ENCODE results near the gene MSLN.

MSLN gene

DNA sequence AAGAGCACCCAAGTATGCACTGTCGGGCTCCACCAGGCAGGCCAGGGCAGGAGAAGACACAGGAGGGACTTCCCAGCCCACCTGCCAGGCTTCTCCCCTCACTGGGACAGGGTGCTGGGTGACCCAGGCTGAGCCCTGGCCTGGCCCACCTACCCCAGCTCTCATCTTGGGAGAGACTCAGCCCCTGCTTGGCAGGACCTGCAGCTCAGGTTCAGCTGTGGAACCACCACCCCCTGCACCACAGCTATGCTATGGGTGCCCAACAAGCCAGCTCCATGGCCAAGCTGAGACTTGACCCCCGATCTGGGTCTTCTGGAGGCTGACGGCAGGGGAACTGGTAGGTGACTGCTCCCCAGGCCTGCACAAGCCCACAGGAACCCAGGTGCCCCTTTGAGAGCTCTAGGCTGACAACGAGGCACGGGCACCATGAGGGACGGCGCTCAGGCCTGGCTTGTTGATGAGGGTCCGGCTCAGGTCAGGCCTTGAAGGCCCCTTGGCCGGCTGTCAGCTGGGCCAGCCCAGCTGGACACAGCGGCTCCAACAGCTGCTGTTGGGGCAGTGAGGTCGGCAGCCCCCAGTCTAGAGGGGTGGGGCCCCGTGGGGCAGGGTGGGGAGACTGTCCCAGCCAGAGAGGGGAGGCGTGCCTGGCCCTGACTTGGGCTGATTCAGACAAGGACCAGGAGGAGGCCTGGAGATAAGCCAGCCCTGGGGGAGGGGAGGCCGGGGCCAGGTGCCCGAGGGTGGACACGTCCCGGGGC lies 23.0 kb downstream of the MSLN start:
- peaks cover 16% of the 10 kb centered on the region; the same call in 1 of the 2 replicates for H3K79me2 ChIP-seq (ENCODE audit: insufficient read depth, low read length)
- H4K20me1 ChIP-seq (ENCODE audit: insufficient read depth, low read length, poor library complexity, severe bottlenecking): no peaks in the 10 kb centered on the region
- no peak overlapping the region for H2AFZ ChIP-seq (ENCODE audit: low read length)
- no peaks in the 10 kb centered on the region for H3K27me3 ChIP-seq (ENCODE audit: insufficient read depth, low read length, poor library complexity, severe bottlenecking)
- H3F3A ChIP-seq (ENCODE audit: low read depth): no peaks in the 10 kb centered on the region
- no peak overlapping the region for H3K4me2 ChIP-seq (ENCODE audit: low read depth, low read length, poor library complexity, severe bottlenecking)
- H3K9ac ChIP-seq (ENCODE audit: low read depth, low read length, poor library complexity, severe bottlenecking): no peak overlapping the region
- H3K4me3 ChIP-seq (ENCODE audit: low read length, poor library complexity, severe bottlenecking): no peak overlapping the region
- H3K9me2 ChIP-seq (replicated peaks; ENCODE audit: low read depth, low read length): no peaks in the 10 kb centered on the region
- H3K9me3 ChIP-seq (ENCODE audit: insufficient read depth, low read depth, low read length): no peaks in the 10 kb centered on the region
- H3K4me1 ChIP-seq (ENCODE audit: insufficient read depth, low read length, poor library complexity, severe bottlenecking): no peaks in the 10 kb centered on the region
- no peaks in the 10 kb centered on the region for H3K36me3 ChIP-seq (ENCODE audit: insufficient read depth, low read length)
- TF ChIP-seq, protein P1, sequence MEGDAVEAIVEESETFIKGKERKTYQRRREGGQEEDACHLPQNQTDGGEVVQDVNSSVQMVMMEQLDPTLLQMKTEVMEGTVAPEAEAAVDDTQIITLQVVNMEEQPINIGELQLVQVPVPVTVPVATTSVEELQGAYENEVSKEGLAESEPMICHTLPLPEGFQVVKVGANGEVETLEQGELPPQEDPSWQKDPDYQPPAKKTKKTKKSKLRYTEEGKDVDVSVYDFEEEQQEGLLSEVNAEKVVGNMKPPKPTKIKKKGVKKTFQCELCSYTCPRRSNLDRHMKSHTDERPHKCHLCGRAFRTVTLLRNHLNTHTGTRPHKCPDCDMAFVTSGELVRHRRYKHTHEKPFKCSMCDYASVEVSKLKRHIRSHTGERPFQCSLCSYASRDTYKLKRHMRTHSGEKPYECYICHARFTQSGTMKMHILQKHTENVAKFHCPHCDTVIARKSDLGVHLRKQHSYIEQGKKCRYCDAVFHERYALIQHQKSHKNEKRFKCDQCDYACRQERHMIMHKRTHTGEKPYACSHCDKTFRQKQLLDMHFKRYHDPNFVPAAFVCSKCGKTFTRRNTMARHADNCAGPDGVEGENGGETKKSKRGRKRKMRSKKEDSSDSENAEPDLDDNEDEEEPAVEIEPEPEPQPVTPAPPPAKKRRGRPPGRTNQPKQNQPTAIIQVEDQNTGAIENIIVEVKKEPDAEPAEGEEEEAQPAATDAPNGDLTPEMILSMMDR (conservative IDR thresholded peaks at IDR 0.05; ENCODE audit: low read length): no peak
- no peak for TF ChIP-seq EZH2phosphoT487 (IDR thresholded peaks at IDR 0.05; ENCODE audit: borderline replicate concordance)

DNA sequence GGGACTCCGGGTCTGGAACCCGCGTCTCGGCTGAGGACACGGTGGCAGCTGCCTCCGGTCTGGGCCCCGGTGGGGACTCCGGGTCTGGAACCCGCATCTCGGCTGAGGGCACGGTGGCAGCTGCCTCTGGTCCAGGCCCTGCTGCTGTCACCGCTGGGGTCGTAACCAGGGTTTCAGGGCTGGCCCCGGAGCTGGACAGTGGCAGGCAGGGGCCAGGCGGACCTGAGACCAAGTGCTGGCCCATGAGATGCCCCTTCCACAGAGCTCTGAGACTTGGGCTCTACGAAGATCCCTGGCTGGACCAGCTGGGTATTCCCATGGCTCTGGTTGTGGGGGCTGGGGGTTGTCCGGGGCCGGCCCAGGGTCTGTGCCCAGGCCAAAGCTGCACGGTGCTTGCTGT lies 23.9 kb downstream of the MSLN start:
- H3K79me2 ChIP-seq (ENCODE audit: insufficient read depth, low read length): peaks cover 24% of the 10 kb centered on the region; the same call in 1 of the 2 replicates
- no peaks in the 10 kb centered on the region for H3F3A ChIP-seq (ENCODE audit: low read depth)
- H3K9me2 ChIP-seq (replicated peaks; ENCODE audit: low read depth, low read length): no peaks in the 10 kb centered on the region
- H2AFZ ChIP-seq (ENCODE audit: low read length): no peak overlapping the region
- no peak for TF ChIP-seq EZH2phosphoT487 (IDR thresholded peaks at IDR 0.05; ENCODE audit: borderline replicate concordance)
- TF ChIP-seq, protein P1 (conservative IDR thresholded peaks at IDR 0.05; ENCODE audit: low read length): no peak
- no peaks in the 10 kb centered on the region for H4K20me1 ChIP-seq (ENCODE audit: insufficient read depth, low read length, poor library complexity, severe bottlenecking)
- H3K9me3 ChIP-seq (ENCODE audit: insufficient read depth, low read depth, low read length): no peaks in the 10 kb centered on the region
- H3K4me3 ChIP-seq (ENCODE audit: low read length, poor library complexity, severe bottlenecking): no peak overlapping the region
- no peaks in the 10 kb centered on the region for H3K36me3 ChIP-seq (ENCODE audit: insufficient read depth, low read length)
- no peaks in the 10 kb centered on the region for H3K27me3 ChIP-seq (ENCODE audit: insufficient read depth, low read length, poor library complexity, severe bottlenecking)
- H3K4me2 ChIP-seq (ENCODE audit: low read depth, low read length, poor library complexity, severe bottlenecking): no peak overlapping the region
- H3K9ac ChIP-seq (ENCODE audit: low read depth, low read length, poor library complexity, severe bottlenecking): no peak overlapping the region
- no peaks in the 10 kb centered on the region for H3K4me1 ChIP-seq (ENCODE audit: insufficient read depth, low read length, poor library complexity, severe bottlenecking)

DNA sequence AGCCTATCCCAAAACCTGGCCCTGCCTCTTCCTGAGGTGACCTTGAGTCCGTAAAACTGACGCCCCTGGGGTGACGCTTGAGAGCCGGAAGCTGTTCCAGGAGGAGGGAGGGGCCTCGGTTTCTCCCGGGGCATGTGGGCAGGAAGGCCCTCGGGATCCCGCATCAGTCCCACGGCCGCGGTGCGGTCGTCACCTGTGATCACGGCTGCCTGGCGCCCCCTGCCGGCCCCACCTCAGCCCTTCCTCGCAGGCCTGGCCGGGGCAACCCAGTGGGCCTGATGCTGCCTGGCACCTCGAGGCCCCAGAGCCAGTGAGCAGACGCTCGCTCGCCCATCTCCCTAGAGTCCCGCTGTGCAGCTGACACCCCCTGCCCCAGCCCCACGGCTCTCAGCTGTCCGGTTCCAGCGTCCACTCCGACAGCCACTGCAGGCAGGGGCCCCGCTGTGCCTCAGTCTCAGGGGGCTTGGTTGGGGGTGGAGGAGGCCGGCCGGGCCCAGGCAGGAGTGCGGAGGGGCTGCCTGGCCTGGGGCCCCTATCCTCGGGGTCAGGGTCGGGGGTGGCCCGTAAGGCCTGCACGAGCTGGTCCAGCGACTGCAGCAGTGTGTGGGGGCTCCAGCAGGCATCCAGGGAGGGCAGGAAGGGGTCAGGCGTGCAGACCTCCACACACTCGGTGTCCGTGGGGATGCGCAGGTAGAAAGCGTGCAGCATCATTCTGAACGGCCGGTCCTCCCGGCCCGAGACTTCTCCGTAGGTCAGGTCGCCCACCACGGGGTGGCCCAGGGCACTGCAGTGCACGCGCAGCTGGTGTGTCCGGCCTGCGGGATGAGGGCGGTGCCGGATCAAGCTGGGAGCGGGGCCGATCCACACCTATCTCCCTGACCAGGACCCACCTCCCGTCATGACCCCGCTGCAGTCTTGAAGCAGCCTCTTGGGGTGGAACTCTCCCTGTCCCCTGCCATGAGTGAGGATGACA lies 25.3 kb downstream of the MSLN start:
- Histone ChIP-seq H3K9me2 (replicated peaks; ENCODE audit: low read depth, low read length) (no peaks in the 10 kb centered on the region), H4K20me1 (ENCODE audit: insufficient read depth, low read length, poor library complexity, severe bottlenecking) (no peaks in the 10 kb centered on the region), H3K9ac (ENCODE audit: low read depth, low read length, poor library complexity, severe bottlenecking) (no peak overlapping the region), H3K4me2 (ENCODE audit: low read depth, low read length, poor library complexity, severe bottlenecking) (no peak overlapping the region), H3K4me3 (ENCODE audit: low read length, poor library complexity, severe bottlenecking) (no peak overlapping the region), H3K36me3 (ENCODE audit: insufficient read depth, low read length) (no peaks in the 10 kb centered on the region), H3K27me3 (ENCODE audit: insufficient read depth, low read length, poor library complexity, severe bottlenecking) (no peaks in the 10 kb centered on the region), H2AFZ (ENCODE audit: low read length) (no peak overlapping the region), H3K79me2 (ENCODE audit: insufficient read depth, low read length) (peaks cover 30% of the 10 kb centered on the region; the same call in 1 of the 2 replicates), H3F3A (ENCODE audit: low read depth) (no peaks in the 10 kb centered on the region), H3K9me3 (ENCODE audit: insufficient read depth, low read depth, low read length) (no peaks in the 10 kb centered on the region), H3K4me1 (ENCODE audit: insufficient read depth, low read length, poor library complexity, severe bottlenecking) (no peaks in the 10 kb centered on the region)
- TF ChIP-seq, protein P1 (conservative IDR thresholded peaks at IDR 0.05; ENCODE audit: low read length): peak; percentile 34
- TF ChIP-seq EZH2phosphoT487 (IDR thresholded peaks at IDR 0.05; ENCODE audit: borderline replicate concordance): no peak

All from Loucy (cell line).